ENCODE data around the gene DNAH6. TPM values are rescaled to one million over a fixed set of nuclear protein-coding genes. Genes with fewer than 3 reads are reported as not detected.

The DNAH6 gene
- total RNA-seq, 1 experiment from 2014 or later = not detected

Other genes with a start within 250 kb of the DNAH6 start
- gene SUCLG1, start 57.2 kb upstream of the DNAH6 start, total RNA-seq (2021) = 88.1 and 97.7 TPM in 2 replicates